Fibroblast of skin of left biceps (primary cell): ENCODE results near the gene STEAP3.

ENCODE experiments used
- DNase-seq, 2 experiments: peaks; one replicate each; pipeline ENCODE4 v3.0.0-alpha.2; 2013; ENCODE audit warnings: low read depth in 2 of 2

The STEAP3 gene

GRCh38 chr2:119292226-119292625 lies 68.6 kb downstream of the STEAP3 start:
- no peak for DNase-seq

GRCh38 chr2:119293254-119293653 lies 69.6 kb downstream of the STEAP3 start:
- DNase-seq: no peak

GRCh38 chr2:119293900-119294299 lies 70.3 kb downstream of the STEAP3 start:
- DNase-seq: no peak

- DNase-seq: no peak
These were observed 71.0 kb downstream of the STEAP3 start for GRCh38 chr2:119294671-119295070.

GRCh38 chr2:119295688-119296375 lies 72.2 kb downstream of the STEAP3 start:
- no peak for DNase-seq

GRCh38 chr2:119301413-119301812 lies 77.8 kb downstream of the STEAP3 start:
- peak; percentile 36 to 49 for DNase-seq

GRCh38 chr2:119304847-119305246 lies 81.2 kb downstream of the STEAP3 start:
- DNase-seq: no peak

- DNase-seq: no peak
These were observed 82.0 kb downstream of the STEAP3 start for GRCh38 chr2:119305497-119306195.

GRCh38 chr2:119306196-119306590 lies 82.6 kb downstream of the STEAP3 start:
- no peak for DNase-seq

- DNase-seq: no peak
These were observed 83.9 kb downstream of the STEAP3 start for GRCh38 chr2:119307419-119308140.

- no peak for DNase-seq
These were observed 85.2 kb downstream of the STEAP3 start for GRCh38 chr2:119308793-119309330.

GRCh38 chr2:119311371-119311770 lies 87.7 kb downstream of the STEAP3 start:
- DNase-seq: no peak

- no peak for DNase-seq
These were observed 88.2 kb downstream of the STEAP3 start for GRCh38 chr2:119311831-119312230.
